ENCODE measurements around the gene ZDHHC20.

ZDHHC20 gene

GRCh38 chr13:21338639-21339278 lies 120.3 kb downstream of the ZDHHC20 start:
- no peak for TF ChIP-seq CTCF (IDR thresholded peaks at IDR 0.05)

DNA sequence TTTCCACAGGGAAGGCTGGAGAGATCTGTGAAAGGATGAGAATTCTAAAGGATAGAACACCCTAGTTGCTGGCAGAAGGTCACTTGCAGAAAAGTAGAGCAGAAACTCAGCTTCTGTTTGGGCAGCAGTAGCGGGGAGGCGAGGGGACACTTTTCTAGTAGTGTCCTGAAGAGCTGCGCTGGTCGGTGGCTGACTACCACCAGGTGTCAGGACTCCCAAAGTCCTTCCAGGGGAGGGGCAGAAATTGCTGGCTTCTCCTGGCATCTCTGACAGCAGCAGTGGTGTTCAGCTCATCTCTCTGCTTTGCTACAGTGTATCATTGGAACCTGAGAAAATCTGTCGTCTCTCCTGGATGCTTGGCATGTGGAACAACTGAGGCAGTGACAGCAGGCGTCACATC lies 120.9 kb downstream of the ZDHHC20 start:
- no peak for TF ChIP-seq CTCF (IDR thresholded peaks at IDR 0.05)

GRCh38 chr13:21336609-21337349 lies 122.3 kb downstream of the ZDHHC20 start:
- no peak for TF ChIP-seq CTCF (IDR thresholded peaks at IDR 0.05)

- TF ChIP-seq CTCF (IDR thresholded peaks at IDR 0.05) = no peak
These were observed 125.9 kb downstream of the ZDHHC20 start for GRCh38 chr13:21333186-21333585.

- no peak for TF ChIP-seq CTCF (IDR thresholded peaks at IDR 0.05)
These were observed 128.8 kb downstream of the ZDHHC20 start for GRCh38 chr13:21330126-21330861.

DNA sequence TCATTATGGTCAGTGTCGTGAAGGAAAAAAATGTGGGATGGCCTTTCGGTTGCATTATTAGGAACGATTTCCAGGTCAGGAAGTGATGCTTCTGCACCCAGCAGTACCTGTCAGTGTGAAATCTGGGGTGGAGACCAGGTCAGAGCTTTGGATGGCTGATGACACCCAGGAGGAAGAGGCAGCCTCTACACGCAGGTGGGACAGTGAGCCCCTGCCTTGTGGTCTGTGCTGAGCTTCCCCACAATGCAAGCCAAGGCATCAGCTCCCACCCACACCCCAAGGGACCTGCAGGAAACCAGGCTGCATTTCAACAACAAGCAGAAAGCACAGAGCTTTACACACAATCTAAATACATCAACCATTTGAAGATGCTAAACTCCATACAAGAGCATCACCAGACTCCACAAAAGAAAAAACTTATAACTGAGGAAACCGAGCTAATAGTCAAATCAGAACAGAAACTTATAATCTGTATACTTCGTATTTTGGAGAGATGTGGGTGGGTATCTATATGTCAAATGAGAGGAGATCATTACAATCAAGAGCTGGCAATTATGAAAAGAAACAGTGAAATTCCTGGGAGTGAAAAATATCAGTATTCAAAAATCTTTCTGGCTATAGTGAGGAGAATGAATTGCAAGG lies 130.1 kb downstream of the ZDHHC20 start:
- no peak for TF ChIP-seq CTCF (IDR thresholded peaks at IDR 0.05)

DNA sequence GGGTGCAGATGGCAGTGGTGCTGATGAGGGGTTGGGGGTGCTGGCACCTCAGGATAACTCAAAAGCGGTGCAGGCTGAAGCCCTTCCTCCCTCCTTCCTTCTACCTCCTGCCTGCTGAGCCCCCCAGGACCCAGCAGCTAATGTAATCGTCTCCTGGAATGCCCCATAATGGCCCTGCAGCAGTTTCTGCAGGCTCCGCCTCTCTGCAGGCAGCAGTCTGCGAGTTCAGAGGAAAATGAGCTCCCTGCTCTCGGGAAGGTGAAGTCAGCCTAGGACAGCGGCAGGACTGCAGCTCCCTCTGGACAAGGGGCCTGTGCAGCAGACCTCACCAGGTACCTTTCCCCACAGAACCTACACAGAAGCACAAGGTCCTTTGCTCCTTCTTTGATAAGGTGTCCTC lies 130.9 kb downstream of the ZDHHC20 start:
- no peak for TF ChIP-seq CTCF (IDR thresholded peaks at IDR 0.05)

All from LNCAP (cell line).